DMS 273 (cell line): ENCODE results near the gene NIN.
"Not testable (repeated sequence)": the region's sequence is repeated elsewhere in the genome, so short reads cannot be mapped to it uniquely, and the experiment has no call there.

Experiments used
- DNase-seq: peaks from one replicate; lab custom pipeline; 2025; ENCODE audit not compliant: unreplicated experiment; lab: John Stamatoyannopoulos, UW

NIN gene

GRCh38 chr14:50719911-50720759, 110.8 kb downstream of the NIN start:
- no peak for DNase-seq

DNA sequence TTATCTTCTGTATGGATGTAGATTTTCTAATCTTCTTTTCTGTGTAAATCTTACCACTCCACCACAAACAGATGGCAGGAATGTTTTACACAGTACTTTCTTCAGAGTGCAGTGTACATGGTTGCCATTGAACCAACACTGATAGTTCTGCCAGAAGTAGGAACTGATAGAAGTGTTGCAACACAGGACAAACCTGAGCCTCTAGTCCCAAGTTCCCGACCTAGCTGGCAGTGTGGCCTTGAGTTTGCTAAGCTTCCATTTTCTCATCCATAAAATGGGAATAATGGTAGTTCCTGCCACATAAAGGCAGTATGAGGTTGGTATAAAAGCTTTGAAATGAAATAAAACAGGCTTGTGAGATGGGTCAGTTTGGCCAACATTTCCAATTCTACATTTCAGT, 112.0 kb downstream of the NIN start:
- peak; percentile 5 for DNase-seq

DNA sequence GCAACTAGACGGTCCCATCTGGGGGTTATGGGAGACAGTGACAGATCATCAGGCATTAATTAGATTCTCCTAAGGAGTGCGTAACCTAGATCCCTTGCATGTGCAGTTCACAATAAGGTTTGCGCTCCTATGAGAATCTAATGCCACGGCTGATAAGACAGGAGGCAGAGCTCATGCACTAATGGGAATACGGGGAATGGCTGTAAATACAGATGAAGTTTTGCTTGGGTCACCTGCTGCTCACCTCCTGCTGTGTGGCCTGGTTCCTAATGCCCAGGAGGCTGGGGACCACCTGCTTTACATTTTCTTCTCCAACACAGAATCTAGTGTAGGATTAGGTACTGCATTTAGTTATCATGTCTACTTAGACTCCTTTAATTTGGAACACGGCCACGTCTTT, 113.2 kb downstream of the NIN start:
- DNase-seq = peak; percentile 12

DNA sequence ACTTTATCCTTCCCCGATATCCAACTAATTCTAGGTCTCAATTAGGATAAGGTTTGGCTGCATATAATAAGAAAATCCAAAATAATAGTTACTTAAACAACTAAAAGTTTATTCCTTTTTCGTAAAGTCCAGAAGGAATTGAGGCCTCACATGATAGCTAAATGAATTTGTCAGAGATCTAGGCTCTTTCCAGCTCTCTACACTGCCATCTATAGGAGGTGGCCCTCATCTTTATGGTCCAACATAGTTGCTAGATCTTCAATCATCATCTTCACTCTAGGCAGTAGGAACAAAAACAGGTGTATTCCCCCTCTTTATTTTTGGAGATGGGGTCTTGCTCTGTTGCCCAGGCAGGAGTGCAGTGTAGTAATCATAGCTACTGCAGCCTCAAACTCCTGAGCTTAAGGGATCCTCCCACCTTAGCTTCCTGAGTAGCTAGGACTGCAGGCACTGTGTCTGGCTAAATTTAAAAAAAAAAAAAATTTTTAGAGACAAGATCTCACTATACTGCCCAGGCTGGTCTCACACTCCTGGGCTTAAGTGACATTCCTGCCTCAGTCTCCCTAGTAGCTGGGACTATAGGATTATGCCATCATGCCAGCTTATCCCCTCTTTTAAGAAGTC, 116.4 kb downstream of the NIN start:
- DNase-seq = peak; percentile 47

- no peak for DNase-seq
Measured at GRCh38 chr14:50711043-50711442, 119.9 kb downstream of the NIN start.

- DNase-seq = no peak
Measured at GRCh38 chr14:50705026-50705593, 125.9 kb downstream of the NIN start.

DNA sequence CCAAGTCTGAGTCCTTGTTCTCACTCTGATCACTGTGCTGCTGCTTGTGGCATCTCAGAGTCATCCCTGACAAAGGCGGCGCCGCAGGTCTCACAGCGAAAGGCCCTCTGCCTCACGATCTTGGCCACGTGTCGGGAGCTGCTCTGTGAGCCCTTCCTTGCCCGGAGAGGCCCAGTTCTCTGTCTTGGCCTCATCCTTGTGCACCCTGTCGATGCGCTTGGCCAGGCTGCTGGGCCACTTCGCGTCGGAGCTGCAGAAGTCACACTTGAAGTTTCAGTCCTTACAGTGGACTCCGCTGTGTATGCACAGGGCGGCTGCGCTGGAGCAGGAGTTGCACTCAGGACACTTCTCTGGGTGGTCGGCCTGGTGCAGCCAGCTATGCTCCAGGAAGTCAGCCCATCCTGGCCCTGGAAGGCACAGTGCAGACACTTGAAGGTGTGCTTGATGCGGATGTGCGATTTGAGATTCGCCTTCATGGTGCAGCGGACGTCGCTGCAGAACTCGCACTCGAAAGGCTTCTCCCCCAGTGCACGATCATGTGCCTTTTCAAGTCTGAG, 126.4 kb downstream of the NIN start:
- no peak for DNase-seq

DNA sequence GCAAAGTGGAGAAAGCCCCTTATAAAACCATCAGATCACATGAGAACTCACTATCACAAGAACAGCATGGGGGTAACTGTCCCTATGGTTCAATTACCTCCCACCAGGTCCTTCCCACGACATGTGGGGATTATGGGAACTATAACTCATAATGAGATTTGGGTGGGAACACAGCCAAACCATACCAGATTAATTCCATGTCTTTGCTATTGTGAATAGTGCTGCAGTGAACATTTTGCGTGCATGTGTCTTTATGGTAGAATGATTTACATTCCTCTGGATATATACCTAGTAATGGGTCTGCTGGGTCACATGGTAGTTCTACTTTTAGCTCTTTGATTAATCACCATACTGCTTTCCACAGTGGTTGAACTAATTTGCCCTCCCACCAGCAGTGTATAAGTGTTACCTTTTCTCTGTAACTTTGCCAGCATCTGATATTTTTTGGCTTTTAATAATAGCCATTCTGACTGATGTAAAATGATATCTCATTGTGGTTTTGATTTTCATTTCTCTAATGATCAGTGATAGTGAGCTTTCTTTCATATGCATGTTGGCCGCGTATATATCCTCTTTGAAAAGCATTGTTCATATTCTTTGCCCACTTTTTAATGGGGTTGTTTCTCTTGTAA, 133.2 kb downstream of the NIN start:
- no peak for DNase-seq

DNA sequence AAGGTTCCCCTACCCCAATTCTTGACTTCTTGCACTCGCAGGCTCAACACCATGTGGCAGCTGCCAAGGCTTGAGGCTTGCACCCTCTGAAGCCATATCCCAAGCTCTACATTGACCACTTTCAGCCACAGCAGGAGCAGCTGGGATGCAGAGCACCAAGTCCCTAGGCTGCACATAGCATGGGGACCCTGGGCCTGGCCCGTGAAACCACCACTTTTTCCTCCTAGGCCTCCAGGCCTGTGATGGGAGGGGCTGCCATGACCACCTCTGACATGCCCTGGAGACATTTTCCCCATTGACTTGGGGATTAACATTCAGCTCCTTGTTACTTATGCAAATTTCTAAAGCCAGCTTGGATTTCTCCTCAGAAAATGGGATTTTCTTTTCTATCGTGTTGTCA, 136.7 kb downstream of the NIN start:
- not testable (repeated sequence) for DNase-seq

GRCh38 chr14:50688875-50689274, 142.1 kb downstream of the NIN start:
- no peak for DNase-seq

DNA sequence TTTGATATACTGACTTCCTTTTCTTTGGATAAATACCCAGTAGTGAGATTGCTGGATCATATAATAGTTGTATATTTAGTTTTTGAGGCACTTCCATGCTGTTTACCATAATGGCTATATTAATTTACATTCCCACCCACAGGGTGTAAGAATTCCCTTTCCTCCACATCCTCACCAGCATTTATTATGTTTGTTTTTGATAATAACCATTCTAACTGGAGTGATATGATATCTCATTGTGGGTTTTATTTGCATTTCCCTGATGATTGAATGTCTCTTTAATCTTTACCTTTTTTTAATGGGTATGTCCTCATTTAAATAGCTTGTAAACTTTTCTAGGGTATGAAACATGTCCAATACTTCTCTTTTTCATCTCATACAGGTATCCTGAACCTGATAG, 151.3 kb downstream of the NIN start:
- DNase-seq = no peak

DNA sequence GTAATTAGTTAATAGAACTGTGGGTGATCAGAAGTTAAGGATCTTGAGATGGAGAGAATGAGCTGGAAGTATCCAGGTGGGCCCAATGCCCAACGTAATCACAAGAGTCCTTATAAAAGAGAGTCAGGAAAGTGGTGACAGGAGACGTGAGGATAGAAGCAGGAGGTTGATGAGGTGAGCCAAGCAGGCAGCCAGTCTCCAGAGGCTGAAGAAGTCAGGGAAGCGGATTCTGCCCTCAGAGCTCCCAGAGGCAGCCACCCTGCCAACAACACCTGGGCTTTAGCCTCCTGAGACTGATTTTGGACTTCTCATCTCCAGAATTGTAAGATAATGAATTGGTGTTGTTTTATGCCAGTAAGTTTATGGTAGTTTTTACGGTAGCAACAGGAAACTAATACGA, 152.8 kb downstream of the NIN start:
- DNase-seq = no peak

- no peak for DNase-seq
Measured at GRCh38 chr14:50677527-50678063, 153.4 kb downstream of the NIN start.

DNA sequence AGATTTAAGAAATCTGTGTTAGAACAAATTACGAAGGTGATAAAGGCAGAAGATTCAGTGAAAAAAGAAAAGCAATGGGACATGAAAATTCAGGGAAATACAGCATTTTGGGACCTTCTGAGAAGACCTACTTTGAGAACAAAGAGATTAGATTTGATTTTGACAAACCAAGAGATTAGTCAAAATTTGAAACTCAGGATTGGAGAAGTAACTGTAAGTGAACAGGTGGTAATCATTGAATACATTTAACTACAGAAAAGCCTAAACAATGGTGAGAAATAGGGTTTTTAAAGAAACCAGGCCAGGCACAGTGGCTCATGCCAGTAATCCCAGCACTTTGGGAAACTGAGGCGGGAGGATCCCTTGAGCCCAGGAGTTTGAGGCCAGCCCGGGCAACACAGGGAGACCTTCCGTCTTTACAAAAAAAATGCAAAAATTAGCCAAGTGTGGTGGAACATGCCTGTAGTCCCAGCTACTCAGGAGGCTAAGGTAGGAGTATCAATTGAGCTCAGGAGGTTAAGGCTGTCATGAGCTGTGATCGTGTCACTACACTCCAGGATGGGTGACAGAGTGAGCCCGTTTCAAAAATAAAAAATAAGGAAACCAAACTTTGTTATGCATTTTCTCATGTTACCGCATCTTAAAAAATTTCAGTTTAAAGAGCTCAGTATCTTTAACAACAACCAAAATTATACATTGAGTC, 154.0 kb downstream of the NIN start:
- no peak for DNase-seq

GRCh38 chr14:50675597-50675996, 155.4 kb downstream of the NIN start:
- DNase-seq = no peak

DNA sequence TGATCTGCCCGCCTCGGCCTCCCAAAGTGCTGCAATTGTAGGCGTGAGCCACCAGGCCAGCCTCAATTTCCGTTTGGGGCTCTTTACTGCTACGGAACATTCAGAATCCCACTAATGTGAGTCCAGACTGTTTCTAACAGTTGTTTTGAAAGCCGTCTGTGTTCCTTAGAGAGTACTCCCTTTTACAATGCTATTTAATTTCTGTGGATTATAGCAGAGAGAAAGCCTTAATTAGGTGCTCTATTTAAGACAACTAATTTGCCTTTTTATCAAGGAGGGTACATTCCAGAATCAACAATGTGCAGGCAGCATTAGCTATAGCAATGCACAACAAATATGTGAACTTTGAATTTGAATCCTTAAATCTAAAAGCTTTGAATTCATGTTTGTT, 160.1 kb downstream of the NIN start:
- no peak for DNase-seq

GRCh38 chr14:50670196-50670865, 160.6 kb downstream of the NIN start:
- no peak for DNase-seq
